GM18517 (cell line): ENCODE results near the gene PCSK6.

Source experiments
- ATAC-seq: cut with Tn5 transposase; IDR thresholded peaks from one replicate; pipeline ENCODE4 v1.9.1; 2021; ENCODE audit warnings: mild to moderate bottlenecking, moderate library complexity; ENCODE audit not compliant: unreplicated experiment

The PCSK6 gene

DNA sequence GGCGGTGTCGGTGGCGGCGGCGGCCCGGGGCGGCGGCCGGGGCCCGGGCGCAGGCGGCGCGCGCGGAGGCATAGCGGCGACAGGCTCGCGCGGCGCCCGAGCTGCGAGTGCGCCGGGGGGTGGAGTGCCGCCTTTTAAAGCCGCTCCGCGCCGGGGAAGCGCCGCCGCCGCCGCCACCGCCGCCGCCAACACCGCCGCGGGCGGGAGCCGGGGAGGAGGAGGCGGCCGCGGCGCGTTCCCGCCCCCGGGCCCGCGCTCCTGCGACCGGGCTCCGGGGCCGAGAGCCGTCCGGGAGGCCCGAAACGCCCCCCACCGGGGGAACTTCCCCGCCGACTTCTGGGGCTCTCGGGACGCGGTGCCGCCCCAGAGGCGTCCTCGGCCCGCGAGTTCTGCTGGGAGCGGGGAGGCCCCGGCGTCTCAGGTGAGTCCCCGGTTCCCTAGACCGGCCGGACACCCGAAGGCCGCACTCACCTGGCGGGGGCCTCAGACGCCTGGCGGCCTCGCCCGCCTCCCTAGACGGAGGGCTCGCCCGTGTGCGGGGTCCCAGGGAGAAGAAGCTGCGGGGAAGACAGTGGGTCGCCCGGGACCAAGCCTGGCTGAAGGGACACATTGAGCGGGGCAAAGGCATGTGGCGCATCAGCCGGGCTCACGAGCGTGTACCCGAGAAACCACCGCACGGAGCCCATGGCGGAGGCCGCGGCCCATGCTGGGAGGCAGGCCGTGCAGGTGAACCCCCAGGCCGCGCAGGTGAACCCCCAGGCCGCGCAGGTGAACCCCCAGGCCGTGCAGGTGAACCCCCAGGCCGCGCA is at the start of gene PCSK6:
Gene PCSK6, minus strand, starts transcription at position 109 of the 809 bp plus-strand sequence. Its CDS starts 37 bp downstream, at position 72.
- no peak for ATAC-seq

- no peak for ATAC-seq
Observed at GRCh38 chr15:101538996-101539395, 49.5 kb upstream of the PCSK6 start.

DNA sequence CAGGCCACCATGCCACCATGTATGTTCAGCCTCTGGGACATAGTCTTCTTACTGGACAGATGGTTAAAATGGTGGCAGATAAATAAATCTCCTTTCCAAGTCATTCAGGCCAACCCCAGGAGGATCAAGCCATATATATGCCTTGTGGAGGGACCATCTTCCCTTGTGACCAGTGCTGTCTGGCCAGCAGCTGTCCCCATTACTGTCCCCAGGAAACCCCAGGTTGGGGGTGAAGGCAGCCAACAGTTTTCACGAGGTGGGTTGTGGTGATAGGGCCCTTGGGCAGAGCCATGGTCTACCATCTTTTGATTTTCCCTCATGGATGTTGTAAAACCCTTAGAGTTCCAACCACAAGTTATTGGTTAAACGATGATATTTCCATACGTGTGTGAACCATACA is 48.7 kb upstream of the PCSK6 start:
- no peak for ATAC-seq

DNA sequence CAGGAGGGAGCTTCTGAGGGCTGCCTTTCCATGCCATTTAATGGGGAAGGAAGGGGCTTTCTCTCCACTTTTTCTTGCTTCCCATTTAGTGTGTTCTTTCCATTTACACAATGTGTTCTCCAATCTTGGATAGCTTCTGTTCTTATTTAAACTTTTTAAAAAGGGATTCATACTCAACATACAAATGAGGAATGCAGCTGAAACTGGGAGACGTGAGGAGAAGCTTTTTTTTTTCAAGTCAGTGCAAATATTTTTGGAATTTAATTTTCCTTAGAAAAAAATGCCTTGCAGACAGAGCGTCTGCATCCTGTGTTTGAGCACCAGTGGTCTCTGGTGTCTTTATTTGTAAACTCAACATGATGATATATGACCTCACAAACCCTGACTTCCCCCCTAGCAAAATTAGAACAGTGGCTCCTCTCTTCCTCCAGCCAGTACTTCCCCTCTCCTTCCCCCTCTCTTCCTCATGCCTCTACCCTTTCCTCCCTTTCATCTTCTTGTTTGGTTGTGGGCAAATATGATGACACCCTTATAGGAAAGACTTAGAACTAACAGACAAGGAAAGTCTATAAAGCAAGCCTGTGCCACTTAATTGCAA is 48.1 kb upstream of the PCSK6 start:
- ATAC-seq = no peak

DNA sequence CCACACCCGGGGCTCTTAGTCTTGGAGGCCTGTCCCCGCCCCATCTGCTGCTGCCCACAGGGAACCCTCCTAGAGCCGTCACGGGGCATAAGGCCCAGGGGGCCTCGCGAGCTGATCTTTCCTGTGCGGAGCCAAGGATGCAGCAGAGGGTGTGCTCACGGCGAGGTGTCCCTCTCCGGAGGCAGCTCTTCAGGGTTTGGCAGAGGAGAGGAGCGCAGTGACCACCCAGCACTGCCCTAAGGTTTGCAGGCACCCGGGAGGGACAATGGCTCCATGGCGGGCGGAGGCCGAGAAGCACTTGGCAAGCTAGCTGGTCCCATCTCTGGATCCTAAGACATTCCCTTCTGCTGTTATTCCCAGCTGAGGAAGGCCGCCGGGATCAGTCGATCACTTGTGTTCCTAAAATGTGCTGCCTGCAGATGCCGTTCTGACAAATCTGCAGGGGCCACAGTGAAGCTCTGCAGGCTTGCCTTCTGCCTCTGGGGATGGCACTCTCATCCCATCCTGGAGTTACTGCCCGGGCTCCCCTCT is 47.4 kb upstream of the PCSK6 start:
- no peak for ATAC-seq

- ATAC-seq = no peak
Observed at GRCh38 chr15:101536166-101536874, 46.8 kb upstream of the PCSK6 start.

GRCh38 chr15:101535170-101535902 is 45.8 kb upstream of the PCSK6 start:
- ATAC-seq = no peak

- no peak for ATAC-seq
Observed at GRCh38 chr15:101534376-101534970, 45.0 kb upstream of the PCSK6 start.

GRCh38 chr15:101533371-101534140 is 44.0 kb upstream of the PCSK6 start:
- no peak for ATAC-seq

DNA sequence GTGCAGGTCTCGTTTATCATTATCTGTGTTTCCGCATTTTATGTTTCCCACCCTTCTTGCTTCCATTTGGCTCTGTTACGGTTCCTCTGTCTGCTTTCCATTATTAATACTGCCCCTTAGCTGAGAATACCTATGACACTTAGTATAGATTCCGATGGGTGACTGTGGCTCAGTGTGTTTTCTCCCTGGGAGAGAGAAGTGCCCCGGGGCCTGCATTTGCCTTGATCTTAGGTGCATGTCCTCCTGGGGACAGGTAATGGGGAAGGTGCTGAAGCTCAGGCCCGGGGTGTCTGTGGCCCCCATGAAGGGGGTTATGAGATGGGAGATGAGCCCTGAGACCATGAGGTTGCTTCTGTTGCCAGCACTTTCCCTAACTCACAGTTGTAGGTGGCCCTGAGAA is 43.4 kb upstream of the PCSK6 start:
- no peak for ATAC-seq

GRCh38 chr15:101531170-101531569 is 41.7 kb upstream of the PCSK6 start:
- no peak for ATAC-seq

DNA sequence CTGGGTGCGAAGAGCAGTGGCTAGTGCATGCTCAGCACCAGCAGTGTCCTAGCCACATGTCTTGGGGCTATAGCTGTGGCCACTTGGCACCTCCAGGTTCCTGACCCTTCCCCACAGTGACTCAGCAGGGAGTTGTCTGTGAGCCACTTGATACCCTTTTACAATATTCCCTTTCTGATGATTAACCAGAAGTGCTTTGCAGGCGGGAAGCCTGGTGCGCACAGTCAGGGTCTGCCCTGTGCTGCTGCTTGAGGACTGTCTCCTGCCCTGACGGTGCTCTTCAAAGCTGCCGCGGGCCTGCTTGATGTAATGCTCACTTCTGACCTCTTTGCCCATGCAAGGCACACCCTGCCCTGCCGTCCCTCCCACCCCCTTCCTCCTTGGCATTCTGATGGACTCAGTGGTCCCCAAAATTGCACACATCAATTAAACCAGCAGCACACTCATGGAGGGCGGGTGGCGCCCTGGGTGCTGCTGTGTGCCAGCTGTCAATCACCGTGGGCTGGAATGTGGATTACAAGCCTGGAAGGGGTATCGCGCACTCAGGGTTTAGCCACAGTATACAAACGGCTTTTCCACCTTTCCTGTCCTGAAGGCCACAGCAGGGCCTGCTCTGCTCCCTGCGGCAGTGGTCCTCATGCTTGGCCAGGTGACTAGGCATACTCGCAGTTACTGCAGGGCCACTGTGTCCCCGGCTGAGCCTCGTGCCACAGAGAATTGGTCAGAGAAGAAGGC is 40.9 kb upstream of the PCSK6 start:
- no peak for ATAC-seq

- no peak for ATAC-seq
Observed at GRCh38 chr15:101528917-101529299, 39.4 kb upstream of the PCSK6 start.

- no peak for ATAC-seq
Observed at GRCh38 chr15:101528108-101528916, 38.8 kb upstream of the PCSK6 start.

DNA sequence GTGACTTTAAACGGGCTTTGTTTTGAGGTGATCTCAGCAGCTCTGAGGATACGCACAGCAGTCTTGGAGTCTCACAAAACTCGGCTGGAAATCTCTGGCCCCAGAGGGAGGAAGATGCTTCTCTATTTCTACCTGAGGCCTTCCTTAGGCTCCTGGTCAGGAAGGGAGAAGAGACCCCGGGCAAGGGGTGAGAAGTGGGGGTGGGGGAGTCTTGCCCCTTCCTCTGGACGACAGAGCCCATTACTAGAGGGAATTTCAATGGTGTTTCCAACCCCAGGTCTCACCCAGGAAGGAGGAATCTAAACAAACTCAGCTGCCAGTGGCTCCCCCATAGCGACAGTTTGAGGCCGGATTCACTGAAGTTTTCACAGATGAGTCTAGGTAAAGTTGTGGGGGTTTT is 37.4 kb upstream of the PCSK6 start:
- no peak for ATAC-seq

DNA sequence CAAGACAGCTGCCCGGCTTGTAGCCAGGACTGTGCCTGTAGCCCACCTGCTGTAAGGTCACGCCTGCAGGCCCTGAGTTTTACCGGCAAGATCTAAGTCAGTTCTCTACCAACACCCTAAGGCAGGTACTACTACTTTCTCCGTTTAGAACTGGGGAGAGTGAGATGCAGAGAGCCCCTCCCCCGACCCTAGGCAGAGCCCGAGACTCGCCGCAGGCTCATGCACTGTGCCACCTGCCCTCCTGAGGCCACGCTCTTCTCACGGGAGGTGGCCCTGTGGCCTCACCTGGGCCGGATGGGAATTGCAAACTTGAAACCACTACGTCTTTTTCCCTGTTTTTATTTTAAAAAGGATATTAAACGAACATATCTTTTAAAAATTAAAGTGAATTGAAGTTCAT is 36.9 kb upstream of the PCSK6 start:
- no peak for ATAC-seq

GRCh38 chr15:101526021-101526420 is 36.5 kb upstream of the PCSK6 start:
- no peak for ATAC-seq

- ATAC-seq = no peak
Observed at GRCh38 chr15:101525087-101525669, 35.7 kb upstream of the PCSK6 start.
